NCI-H510A (cell line): ENCODE data around the gene DRAP1.
A peak's percentile ranks its signal among the peaks of the same experiment; 100 is the strongest.

Experiments used
- DNase-seq: peaks from one replicate; lab custom pipeline; 2025; lab: John Stamatoyannopoulos, UW

The DRAP1 gene

GRCh38 chr11:65919141-65919572, at the start of gene DRAP1:
Gene DRAP1, plus strand, starts transcription at chr11:65919426. Its CDS starts 76 bp downstream, at chr11:65919502.
- peak; percentile 95 for DNase-seq

GRCh38 chr11:65869643-65870306, 49.5 kb upstream of the DRAP1 start:
- no peak for DNase-seq

- no peak for DNase-seq
Observed at GRCh38 chr11:65870307-65870658, 48.9 kb upstream of the DRAP1 start.

GRCh38 chr11:65870706-65871681, 48.2 kb upstream of the DRAP1 start:
- DNase-seq, result peak; percentile 34

- no peak for DNase-seq
Observed at GRCh38 chr11:65871811-65872548, 47.2 kb upstream of the DRAP1 start.

- no peak for DNase-seq
Observed at GRCh38 chr11:65872586-65873317, 46.5 kb upstream of the DRAP1 start, which contains the start of gene EFEMP2. Gene EFEMP2, minus strand, starts transcription at chr11:65872800. Its CDS starts 446 bp downstream, at chr11:65872354.

- DNase-seq, result peak; percentile 87
Observed at GRCh38 chr11:65873318-65874156, 45.7 kb upstream of the DRAP1 start.

GRCh38 chr11:65879617-65880016, 39.6 kb upstream of the DRAP1 start, which contains the start of gene CTSW:
Gene CTSW, plus strand, starts transcription at chr11:65879837. Its CDS starts 18 bp downstream, at chr11:65879855.
- no peak for DNase-seq

- no peak for DNase-seq
Observed at GRCh38 chr11:65880027-65880426, 39.2 kb upstream of the DRAP1 start.

- no peak for DNase-seq
Observed at GRCh38 chr11:65880844-65881421, 38.3 kb upstream of the DRAP1 start.

GRCh38 chr11:65882120-65883057, 36.8 kb upstream of the DRAP1 start:
- no peak for DNase-seq

- DNase-seq, result no peak
Observed at GRCh38 chr11:65883058-65883761, 36.0 kb upstream of the DRAP1 start.

- DNase-seq, result no peak
Observed at GRCh38 chr11:65883786-65884715, 35.2 kb upstream of the DRAP1 start.

- DNase-seq, result peak; percentile 45
Observed at GRCh38 chr11:65884716-65885092, 34.5 kb upstream of the DRAP1 start.

GRCh38 chr11:65885231-65885630, 34.0 kb upstream of the DRAP1 start:
- no peak for DNase-seq

- DNase-seq, result no peak
Observed at GRCh38 chr11:65885808-65886536, 33.3 kb upstream of the DRAP1 start.
